SW 1271 (cell line): ENCODE measurements around the gene GRK1.
"Not testable (repeated sequence)": the region's sequence is repeated elsewhere in the genome, so short reads cannot be mapped to it uniquely, and the experiment has no call there.

Experiments used
- DNase-seq, 2 experiments: peaks; one replicate each; lab custom pipeline; 2025; lab: John Stamatoyannopoulos, UW

The GRK1 gene

DNA sequence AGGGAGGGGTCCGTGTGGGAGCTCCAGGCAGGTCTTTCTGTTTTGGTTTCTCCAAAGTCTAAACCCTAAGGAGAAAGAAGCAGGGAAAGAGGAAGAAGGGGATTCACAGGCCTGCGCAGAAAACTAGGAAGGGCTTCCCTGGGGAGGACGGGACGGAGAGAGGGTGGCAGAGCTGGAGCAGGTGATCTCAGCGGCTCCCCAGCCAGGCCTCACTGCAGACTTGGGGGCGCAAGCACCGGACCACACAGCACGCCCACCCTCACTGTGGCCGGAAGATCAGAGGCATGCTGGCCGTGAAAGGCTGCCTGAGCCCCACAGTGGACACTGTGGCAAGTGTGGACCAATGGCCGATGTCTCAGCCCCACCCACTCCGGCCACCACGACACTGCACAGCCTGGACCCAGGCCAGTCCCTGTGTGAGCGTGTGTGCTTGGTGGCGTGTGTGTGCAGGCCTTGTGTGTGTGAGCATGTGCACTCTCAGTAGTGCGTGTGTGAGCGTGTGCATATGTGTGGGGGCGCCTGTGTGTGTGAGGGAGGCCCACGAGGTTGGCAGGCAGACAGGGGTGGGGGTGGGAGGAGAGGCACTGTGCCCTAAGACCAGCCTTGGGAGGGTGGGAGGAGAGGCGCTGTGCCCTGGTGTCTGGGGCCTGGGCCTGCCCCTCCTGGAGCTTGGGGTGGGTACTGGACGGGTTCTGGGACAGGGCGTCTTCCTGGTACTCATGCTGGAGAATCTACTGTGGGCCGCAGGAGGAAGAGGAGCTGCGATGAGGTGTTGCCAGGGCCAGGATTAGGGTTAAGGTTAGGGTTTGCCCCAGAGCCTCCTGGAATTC lies 76.6 kb downstream of the GRK1 start:
- no peak for DNase-seq

DNA sequence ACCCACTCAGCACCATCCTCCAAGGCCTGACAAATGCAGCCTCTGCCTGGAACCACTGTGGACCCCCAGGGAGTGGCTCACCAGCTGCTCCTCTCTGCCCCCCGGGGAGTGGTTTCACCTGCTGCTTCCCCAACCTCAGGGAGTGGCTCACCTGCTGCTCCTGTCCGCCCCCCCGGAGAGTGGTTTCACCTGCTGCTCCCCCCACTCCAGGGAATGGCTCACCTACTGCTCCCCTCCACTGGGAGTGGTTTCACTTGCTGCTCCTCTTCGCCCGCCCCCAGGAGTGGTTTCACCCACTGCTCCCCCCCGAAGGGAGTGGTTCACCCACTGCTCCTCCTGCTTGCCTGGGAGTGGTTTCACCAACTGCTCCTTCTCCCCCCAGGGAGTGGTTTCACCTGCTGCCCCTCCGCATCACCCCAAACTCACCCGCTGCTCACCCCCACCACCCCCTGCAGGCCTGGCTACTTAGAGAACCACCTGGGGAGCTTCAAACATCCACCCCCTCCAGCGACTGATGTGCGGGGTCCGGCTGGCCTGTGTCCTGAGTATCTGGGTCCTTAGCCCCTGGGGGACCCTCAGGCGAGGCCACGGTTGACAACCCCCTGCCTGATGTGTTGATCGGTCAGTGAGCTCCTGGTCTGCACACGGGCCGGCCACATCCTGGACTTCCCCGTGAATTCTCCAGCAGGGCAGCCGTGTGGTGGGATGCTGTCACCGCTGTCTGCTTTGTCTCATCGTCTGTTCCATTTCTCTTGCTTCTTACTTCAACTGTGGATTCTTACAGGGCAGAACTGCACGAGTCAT lies 77.4 kb downstream of the GRK1 start:
- no peak for DNase-seq

DNA sequence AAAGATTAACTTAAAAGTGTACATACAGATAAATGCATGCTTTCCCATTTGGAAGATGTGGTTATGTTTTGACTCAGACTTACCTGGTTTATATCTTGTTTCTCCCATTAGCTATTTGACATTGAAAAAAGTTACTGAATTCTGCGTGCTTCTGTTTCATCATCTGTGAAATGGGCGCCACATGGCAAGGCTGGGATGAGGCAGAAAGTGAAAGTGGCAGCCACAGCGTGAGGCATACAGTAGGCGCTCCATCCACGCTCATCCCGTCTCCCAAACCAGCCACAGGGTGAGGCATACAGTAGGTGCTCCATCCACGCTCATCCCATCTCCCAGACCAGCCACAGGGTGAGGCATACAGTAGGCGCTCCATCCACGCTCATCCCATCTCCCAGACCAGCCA lies 78.0 kb downstream of the GRK1 start:
- DNase-seq: no peak

DNA sequence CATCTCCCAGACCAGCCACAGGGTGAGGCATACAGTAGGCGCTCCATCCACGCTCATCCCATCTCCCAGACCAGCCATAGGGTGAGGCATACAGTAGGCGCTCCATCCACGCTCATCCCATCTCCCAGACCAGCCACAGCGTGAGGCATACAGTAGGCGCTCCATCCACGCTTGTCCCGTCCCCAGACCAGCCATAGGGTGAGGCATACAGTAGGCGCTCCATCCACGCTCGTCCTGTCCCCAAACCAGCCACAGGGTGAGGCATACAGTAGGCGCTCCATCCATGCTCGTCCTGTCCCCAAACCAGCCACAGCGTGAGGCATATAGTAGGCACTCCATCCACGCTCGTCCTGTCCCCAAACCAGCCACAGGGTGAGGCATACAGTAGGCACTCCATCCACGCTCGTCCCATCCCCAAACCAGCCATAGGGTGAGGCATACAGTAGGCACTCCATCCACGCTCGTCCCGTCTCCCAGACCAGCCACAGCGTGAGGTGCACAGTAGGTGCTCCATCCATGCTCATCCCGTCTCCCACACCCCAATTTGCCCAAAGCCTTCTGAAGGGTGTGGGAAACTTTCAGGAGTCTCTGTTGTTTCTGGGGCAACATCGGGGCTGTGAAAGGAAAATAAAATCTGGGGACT lies 78.6 kb downstream of the GRK1 start:
- not testable (repeated sequence) for DNase-seq

DNA sequence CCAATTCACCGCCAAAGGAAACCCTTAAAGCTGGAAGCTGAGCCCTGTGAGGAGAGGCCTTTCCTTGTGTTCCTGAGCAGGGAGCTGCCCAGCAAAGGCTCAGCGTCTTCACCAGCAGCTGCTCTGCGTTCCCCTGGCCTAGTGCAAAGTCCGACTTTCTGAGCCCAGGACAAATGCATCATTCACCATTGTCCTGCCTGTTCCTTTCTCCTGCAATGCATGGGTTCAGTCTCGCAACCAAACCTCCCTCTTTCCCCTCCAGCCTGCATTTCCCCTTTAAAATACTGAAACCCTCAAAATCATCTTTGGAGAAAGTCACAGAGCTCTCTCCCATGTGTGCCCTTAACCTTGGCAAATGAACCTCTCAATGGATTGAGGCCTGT lies 79.1 kb downstream of the GRK1 start:
- no peak for DNase-seq

DNA sequence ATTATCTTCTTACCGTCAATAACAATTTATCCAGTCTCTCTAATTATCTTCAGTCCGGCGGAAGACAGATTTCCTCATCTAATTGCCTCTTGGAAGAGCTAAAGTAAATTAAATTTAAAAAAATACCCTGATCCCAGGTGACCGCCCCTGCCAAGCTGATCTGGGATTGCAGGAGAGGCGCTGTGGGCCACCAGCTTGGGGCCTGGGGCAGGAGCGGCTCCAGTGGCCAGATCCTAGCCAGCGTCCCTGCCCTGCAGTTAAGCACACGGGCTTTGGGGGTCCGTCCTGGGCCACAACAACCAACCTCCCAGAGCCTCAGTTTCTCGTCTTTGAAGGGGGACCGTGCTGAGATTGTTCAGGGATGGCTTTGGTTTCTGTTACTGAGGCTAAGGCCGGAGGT lies 79.7 kb downstream of the GRK1 start:
- DNase-seq: no peak

DNA sequence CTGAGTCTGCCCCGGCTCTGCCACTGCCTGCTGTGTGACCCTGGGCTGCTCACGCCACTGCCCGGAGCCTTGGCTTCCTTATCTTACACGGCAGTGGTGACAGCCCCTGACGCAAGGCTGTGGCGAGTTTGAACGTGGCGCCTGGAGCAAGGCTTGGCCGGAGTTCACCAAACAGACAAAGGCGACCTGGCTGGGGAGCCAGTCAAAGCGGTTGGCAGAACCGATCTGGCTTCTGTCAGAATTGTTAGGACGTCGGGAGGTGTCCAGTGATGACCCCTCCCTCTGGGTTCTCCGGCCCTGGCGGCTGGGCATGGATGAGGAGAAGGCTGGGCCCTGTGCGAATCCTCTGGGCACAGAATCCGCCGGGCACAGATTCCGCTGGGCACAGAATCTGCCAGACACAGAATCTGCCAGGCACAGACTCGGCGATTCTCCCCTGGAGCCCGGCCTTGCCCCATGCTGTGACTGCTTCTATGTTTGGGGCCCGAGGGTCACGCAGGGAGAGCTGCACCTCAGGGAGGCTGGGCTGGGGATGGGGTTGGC lies 80.3 kb downstream of the GRK1 start:
- DNase-seq: no peak

DNA sequence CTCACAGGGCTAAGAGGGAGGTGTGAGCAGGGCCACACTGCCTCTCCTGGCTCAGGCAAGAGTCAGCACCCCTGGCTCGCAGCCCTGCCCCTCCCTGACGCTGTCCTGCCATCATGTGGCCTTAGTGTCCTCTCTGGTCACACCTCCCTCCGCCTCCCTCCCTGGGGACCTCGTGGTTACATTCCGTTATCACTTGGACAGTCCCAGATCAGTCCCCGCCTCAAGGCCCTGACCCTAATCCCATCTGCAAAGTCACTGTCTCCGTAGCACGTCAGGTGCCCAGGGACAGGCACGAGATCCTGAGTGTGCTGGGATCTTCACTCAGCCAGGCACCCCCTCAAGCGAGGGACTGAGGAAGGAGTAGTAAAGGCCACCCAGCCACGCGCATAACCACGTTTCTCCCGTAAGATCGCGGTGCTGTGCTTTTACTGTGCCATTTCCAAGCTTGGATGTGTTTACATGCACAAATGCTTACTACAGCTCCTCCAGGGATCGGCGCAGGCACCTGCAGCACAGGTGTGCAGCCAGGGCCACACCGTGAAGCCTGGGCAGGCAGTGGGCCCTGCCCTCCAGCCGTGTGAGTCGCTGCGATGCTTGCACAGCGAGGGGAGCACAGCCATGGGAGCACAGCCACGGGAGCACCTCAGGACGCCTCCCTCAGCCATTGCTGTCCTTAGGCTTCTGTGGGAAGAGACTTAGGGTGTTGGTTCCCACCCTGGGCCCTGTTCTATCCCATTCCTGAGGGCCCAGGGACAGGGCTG lies 81.3 kb downstream of the GRK1 start:
- DNase-seq: no peak

DNA sequence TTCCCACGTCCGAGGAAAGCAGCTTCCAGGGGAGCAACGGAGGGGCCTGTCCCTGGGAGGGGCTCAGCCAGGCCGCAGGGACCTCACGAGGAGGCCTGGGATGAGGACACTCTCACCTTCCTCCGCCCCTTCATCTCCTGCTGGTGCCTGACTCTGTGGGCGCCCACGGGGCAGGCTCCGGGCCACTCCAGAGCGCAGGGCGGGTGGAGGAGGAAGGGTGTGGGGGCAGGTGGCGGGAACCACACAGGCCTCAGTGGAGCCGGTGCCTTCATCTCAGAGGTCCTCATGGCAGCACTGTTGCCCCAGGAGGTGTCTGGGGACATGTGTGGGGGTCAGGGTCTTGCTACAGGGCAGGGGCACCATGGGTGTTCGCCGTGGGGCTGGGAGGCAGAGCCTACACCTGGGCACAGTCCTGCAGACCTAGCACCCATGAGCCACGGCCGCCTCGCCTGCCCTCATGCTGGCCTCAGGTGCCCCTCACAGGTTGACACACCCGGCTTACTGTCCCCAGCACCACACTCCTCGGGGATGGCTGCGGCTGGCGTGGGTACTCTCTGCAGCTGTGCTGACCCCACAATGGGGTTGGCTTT lies 81.9 kb downstream of the GRK1 start:
- DNase-seq: no peak

DNA sequence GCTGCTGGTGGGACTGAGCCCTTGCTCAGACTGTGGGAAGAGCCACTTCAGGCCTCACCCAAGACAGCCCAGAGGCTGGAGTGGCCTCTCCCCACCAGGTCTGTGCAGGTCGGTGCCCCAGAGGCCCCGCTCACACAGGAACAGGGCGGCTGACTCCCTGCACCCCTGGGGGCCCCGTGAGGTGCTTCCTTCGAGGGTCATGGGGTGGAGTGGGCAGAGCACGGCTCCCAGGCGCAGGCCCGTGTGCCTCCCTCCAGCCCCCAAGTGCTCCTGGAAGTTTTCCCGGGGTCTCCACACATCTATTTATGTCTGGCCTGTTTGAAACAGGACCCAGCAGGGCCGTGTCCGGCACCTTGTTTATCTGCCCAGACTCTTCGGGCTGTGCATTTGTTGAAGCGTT lies 82.5 kb downstream of the GRK1 start:
- DNase-seq: no peak

DNA sequence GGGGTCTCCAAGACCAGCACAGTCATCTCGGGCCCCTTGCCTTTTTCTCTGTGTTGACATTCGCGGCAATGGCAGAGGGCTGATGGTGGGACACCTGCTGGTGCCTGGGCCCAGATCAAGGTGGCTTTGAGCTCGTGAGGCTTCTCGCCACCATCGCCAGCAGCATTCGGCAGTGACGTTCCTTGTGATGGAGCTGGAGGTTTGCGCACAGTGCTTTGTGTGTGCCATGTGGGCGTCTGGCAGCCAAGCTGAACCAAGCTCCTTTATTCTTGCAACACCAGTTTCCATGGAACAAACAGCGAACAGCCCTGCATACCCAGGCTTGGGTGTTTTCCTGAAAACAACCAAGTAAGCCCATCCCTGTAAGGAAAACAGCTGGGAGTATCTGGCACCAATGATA lies 82.9 kb downstream of the GRK1 start:
- no peak for DNase-seq

DNA sequence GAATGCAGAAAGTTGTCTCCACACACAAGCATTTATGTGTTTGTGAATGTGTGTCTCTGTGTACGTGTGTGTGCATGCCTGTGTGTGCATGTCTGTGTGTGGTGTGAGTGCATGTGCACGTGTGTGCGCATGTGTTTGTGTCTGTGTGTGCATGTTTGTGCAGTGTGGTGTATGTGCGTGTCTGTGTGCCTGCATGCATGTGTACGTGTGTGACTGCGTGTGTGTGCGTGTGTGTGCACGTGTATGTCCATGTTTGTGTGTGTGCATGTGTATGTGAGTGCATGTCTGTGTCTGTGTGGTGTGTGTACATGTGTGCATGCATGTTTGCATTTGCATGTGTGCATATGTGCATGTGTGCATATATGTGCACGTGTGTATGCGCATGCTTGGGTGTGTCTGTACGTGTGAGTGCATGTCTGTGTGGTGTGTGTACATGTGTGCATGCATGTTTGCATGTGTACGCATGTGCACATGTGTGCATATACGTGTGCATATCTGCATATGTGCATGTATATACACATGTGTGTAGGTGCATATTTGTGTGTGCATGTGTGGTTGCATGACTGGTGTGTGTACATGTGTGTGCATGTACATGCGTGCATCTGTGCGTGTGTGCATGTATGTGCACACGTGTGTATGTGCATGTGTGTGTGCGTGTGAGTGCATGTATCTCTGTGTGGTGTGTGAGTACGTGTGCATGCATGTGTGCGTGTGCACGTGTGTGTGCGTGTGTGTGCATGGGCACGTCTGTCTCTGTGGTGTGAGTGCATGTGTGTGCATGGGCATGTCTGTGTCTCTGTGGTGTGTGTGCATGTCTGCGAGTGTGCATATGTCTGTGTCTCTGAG lies 83.8 kb downstream of the GRK1 start:
- no peak for DNase-seq

DNA sequence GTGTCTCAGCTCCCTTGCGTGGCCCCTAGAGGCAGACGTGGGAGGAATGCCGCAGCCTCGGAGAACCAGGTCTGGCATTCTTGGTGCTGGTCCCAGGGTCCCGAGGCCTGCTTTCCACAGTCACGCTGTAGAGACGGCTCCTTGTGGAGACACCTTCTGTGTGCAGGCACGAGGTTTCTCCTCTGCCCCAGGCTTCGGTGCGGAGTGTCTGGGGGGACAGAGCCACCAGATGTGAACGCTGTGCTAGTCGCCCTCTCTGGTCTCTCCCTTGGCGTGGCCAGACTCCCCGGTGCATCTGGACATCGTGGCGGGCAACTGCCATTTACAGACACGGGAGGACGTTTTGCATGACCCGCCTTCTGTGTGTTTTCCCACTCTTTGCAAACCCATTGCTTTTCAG lies 84.5 kb downstream of the GRK1 start:
- DNase-seq: no peak

DNA sequence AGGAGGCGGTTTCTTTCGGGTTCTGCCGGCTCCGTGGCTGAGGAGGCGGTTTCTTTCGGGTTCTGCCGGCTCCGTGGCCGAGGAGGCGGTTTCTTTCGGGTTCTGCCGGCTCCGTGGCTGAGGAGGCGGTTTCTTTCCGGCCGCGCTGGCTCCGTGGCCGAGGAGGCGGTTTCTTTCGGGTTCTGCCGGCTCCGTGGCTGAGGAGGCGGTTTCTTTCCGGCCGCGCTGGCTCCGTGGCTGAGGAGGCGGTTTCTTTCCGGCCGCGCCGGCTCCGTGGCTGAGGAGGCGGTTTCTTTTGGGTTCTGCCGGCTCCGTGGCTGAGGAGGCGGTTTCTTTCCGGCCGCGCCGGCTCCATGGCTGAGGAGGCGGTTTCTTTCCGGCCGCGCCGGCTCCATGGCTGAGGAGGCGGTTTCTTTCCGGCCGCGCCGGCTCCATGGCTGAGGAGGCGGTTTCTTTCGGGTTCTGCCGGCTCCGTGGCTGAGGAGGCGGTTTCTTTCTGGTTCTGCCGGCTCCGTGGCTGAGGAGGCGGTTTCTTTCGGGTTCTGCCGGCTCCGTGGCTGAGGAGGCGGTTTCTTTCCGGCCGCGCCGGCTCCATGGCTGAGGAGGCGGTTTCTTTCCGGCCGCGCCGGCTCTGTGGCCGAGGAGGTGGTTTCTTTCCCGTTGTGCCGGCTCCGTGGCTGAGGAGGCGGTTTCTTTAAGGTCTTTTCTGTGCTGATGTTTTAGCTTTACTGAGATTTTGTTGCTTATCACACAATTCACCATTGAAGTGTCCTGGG lies 85.4 kb downstream of the GRK1 start:
- DNase-seq: not testable (repeated sequence)

DNA sequence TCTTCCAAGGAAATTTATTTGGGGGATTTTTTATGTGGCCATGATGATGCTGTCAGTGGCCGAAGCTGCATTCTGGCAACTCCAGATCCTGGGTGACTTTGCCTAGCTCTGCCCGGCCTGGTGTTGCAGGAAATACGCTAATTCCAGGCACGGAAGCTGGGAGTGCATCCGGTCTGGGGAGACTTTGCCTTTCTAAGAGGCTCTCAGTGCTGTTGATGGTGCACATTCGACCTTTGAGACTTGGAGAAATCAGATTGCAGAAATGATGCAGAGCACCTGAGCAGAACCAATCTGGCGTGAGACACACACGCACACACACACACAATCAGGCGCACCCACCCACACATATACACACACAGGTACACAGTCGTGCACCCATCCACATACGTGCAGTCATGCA lies 86.2 kb downstream of the GRK1 start:
- no peak for DNase-seq

DNA sequence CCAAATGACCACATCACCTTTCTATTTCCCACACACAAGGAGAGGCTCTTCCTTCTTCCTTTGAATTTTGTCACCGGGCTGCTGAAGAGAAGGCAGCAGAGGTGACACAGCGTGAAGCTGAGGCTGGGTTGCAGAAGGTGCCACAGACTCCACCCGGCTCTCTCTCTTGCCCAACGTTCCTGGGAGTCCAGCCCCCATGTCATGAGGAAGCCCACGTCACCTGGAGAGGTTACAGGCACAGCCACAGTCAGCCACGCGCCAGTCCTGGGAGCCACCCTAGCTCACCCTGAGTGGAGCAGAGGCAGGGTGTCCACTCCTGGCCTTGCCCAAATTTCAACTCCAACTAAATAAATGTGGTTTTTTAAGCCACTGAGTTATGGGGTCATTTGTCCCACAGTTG lies 87.2 kb downstream of the GRK1 start:
- DNase-seq: no peak

DNA sequence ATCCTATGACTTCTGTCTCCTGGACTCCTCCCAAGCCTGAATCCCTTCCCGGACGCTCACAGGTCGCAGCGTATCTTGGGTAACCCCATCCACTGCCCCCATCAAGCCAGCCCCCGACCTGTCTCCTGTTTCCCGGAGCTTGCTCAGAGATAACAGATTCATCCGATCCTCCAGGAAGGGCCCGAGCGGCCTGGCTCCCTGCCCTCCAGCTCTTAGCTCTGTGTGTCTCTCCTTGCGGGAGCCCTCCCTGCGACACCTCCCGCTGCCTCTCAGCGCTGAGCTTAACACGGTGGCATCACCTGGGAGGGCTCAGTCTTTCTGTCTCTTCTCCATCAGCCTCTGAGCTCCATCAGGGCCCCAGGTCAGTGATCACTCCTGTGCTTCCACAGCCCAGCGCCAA lies 87.7 kb downstream of the GRK1 start:
- DNase-seq: no peak

DNA sequence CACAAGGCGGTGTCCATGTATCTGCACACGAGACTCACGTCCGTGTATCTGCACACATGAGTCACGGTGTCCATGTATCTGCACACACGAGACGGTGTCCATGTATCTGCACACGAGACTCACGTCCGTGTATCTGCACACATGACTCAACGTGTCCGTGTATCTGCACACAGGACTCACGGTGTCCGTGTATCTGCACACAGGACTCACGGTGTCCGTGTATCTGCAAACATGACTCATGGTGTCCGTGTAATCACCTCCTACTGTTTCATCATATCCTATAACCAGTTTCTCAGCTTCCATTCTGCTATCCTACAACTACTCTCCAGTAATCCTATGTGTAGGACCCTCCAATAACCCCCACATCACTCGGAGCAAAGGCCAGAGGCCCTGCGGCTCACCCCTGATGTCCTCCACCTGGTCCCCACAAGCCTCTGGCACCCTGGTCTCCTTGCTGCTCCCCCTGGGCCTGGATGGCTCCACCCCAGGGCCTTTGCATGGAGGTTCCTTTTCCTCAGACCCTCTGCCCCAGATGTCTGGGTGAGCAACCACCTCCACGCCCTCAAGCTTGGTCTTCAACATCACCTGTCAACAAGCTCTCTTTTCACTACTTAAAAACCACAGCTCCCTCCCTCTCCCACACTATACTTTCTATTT lies 89.5 kb downstream of the GRK1 start:
- no peak for DNase-seq
